Colon (tissue), 2 donors: ENCODE data around the gene PPP1R1B.

ENCODE experiments used
- FAIRE-seq: peaks from 2 replicates; lab custom pipeline; 2012; peaks lifted over from hg19 to GRCh38; lab: Jason Lieb, UNC
- donor health status: control.
- donor health status: control.

PPP1R1B gene

DNA sequence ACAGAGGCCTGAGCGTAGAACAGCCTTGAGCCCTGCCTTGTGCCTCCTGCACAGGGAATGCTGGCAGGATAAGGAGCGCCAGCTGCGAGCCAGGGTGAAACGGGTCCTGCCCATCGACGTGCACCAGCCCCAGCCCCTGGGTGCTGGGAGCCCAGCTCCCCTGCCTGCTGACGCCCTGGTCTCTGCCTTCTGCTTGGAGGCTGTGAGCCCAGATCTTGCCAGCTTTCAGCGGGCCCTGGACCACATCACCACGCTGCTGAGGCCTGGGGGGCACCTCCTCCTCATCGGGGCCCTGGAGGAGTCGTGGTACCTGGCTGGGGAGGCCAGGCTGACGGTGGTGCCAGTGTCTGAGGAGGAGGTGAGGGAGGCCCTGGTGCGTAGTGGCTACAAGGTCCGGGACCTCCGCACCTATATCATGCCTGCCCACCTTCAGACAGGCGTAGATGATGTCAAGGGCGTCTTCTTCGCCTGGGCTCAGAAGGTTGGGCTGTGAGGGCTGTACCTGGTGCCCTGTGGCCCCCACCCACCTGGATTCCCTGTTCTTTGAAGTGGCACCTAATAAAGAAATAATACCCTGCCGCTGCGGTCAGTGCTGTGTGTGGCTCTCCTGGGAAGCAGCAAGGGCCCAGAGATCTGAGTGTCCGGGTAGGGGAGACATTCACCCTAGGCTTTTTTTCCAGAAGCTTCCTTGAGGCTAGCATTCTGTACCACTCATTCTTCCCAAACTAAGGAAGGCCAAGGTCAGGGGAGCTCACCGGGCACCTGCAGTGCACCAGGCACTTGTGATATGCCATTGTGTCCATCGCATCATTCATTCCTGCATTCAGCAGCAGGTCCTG is 43.4 kb downstream of the PPP1R1B start:
- FAIRE-seq: no peak

DNA sequence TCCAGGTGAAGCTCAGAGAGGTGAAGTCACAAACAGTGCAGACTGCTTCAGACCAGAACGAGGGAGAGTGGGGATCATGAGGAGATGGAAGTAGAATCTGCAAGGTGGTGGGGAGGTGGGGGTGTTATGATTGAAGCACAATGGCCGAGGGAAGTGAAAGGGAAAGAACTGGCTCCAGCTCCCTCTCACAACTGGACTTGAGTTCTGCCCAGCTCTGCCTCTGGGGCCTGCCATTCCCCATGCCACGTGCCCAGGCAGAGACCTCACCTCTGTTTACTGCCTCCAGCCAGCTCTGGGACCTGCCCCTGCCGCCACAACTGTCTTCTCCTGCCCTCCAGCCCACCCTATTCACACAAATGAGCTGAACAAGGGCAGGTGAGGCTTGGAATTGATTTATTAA is 44.0 kb downstream of the PPP1R1B start:
- FAIRE-seq: no peak

DNA sequence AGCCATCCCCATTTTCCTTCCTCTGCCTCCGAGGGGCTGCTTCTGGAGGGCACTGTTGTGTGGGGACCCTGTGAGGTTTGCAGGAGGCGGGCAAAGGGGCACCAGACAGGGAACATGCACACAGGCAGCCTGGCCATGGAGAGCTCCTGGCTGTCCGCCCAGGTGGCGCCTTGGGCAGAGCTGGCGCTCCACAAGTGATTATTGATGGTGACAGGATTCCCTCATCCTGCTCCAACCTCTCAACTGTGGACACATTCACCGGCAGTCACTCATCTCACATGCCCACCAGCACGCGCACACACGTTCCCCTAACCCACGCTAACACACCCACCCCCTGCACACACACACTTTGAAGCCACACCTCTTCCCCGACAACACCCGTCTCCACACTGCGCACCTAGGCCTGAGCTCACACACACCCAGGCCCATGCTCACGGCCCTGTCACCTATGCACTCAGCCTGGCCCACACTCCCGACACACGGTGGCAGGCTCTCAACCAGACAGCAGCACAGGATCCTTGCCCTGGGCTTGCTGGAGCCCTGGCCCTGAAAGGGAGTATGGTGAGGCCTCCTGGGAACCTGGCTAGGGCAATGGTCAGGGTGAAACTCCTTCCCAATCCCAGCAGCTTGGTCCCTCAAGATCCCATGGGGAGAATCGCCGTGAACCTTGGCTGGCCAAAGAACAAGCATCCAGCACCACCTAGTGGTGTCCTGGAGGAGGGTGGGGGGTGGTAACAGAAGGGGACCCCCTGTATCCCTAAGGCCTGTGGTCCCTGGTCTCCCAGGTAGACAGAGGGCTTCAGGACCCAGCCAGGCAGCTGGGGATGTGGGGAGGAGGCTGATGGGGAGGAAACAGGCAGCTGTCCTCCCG is 45.1 kb downstream of the PPP1R1B start:
- no peak for FAIRE-seq

DNA sequence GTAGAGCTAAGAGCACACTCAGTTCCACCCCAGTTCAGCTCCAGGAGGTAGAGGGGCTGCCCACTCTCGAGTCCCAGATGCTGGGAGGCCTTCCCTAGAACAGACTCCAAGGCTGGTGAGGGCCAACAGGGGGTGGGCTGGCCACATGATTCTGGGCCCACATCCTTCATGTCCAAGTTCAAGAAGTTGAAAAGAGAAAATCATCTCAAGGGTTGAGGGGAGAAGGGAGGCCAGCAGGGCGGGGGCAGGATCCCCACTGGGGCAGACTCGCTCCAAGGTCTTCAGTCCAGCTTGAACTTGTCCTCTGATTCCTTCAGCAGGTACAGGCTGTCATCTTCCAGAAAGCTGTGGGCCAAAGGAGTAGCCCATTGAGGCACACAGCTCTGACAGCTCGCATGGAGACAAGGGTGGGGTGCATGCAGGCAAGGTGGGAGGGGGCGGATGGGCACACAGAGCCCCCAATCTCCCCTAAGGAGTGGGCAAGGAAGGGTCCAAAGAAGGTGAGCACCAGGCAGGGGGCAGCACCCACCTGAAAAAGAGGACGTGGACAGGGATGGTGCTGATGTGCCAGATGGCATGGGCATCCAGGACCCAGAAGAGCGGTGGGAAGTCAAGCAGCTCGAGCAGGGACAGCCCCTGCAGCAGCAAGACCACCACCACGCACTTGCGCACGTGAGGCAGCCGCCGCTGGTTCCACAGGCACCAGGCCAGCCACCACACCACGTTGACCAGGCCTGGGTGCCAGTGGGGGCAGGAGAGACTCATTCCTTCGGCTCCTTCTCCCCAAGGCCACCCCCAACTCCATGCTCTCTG is 46.0 kb downstream of the PPP1R1B start:
- no peak for FAIRE-seq

DNA sequence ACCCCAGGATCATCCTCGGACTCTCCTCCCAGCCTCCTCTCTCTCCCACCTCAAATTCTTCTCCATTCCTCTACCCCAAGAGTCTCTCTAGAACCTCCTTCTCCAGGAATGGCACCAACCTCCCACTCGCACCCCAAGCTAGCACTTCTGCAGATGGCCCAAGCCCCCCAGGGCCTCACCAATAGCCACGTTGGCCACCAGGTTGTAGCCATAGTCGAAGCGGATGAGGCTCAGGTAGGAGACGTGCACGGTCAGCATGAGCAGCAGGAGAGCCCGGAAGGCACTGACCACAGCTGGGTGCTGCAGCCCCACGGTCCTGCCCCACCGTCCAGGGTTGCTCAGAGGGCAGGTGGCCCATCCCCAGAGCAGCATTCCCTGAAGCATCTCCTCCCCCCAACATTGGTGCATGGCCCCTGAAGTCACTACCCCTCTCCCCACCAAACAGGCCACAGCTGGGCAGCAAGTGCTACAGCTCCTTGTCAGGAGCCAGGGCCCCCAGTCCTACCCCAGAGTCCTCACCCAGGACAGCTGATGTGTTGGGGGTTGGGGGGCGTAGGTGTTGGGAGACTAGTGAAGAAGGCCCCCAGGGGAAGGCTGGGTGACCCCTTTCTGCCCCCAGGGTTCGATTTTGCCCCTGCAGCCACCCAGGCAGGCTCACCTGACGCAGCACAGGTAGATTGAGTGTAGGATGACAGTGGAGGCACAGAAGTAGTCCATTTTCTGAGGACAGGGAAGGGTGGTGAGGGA is 46.8 kb downstream of the PPP1R1B start:
- FAIRE-seq: no peak

DNA sequence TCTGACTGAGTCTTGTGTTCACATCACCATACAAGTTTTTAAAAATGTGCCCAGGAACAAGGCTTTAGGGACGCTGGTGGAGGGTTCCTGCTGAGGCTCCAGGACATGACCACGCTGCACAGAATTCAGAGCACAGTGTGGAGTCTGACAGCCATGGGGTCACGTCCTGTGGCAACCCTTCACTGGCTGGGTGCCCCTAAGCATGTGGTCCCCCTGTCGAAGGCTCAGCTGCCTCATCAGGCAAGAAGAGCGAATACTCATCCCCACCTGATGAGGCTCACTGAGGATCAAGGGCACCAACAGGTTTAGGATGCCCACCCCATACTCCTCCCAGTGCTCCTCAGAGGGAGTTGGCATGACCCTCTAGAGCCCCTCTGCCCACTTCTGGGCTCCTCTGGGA is 47.4 kb downstream of the PPP1R1B start:
- FAIRE-seq: no peak

DNA sequence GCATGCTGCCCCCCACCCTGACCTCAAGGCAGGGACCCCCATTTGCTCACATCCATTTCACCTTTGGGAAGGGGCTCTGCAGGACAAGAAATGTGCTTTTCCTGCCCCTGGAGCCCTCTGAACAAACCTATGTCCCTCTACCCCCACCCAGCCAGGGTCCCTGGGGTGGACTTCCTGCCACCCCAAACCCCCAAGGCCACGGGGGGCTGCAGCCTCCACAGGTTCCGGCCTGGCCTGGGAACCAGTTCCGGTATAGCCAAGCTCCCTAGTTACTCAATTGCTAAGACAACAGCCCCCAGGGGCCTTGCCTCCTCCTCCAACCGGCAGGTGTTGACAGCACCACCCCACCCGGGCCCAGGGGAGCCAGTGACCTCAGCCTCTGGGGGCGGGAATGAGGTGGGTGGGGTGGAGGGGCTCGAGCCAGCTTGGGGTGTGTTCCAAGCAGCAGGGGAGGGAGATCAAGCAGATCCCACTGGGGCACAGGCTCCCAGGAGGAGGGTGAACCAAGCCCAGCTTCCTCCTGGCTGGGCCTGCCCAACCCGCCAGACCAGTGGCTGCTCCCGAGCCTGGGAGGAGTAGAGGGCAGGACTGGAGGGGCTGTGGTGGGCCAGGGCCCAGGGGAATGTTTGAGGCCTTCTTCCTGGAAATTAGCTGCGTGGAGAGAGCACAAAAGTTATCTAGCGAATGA is 48.1 kb downstream of the PPP1R1B start:
- no peak for FAIRE-seq

DNA sequence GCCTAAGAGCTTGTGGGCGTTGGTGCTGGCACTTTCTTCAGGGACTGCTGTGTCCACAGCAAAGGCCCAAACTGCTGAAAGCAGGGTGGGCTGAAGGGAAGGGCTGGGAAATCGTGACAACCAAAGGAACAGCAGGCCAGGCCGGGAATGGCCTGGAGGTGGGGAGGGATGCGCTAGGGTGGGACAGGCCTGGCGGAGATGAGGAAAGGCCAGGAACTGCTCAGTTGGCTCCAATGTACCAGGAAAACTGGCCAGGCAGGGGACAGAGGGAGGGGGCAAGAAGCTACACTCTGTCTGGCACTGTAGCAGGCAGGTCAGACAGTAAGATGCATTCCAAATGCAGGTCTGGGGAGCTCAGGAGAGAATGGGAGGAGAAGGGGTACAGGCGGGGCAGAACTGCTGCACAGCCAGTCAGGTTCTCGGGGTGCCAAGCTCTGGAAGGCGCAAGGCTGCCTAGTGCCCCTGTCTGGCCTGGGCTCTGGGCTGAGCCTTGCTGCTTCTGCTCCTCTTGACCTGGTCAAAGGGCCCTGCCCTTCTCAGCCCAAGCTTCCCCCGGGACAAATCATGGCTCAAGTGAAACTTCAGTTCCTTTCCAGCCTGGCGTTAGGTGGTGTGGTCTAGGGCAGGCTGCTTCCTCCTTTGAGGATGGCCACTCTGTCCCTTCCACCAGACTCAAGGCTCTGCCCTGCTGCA is 48.8 kb downstream of the PPP1R1B start:
- FAIRE-seq: no peak

DNA sequence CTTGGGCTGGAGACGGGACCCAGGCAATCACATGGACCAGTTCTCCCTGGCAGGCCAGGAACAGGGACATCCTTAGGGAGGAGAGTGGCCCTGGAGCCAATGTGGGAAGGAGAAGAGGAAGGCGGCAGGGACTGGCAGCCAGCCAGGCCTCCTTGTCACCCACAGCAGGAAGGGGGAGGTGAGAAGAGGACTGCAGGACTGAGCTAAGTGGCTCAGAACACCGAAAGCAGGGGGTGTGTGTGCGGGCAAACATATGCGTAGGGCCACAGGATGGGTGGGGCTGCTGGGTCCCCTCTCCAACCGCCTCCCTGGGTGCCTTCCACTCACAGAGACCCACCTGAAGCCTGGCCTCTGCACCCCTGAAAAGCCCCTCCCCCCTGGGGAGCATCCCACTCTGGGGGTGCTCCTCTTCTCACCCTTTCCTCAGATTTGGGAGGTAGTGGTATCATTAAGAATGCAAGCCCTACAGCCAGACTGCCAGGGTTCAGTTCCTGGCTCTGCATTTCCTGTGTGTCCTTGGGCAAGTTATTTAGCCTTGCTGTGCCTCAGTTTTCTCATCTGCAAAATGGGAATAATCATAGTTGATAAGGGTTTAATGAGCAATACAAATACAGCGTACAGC is 49.6 kb downstream of the PPP1R1B start:
- FAIRE-seq: no peak

DNA sequence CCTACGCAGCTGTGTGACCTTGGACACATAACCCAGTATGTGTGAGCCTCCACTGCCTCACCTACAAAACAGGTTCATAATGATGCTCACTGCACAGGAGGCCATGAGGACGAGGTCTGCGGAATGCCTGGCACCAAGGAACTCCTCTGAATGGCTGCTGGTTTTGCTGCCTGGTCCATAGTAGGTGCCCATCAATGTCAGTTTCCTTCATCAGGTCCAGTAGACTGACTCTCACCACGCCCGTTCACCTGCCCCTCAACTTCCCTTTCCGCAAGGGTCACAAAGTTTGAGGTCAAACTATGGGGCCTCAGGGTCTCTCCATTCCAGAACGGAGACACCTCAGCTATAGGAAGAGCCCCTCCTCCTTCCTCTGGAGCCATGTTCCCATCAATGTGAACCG is 50.3 kb downstream of the PPP1R1B start:
- FAIRE-seq: no peak

DNA sequence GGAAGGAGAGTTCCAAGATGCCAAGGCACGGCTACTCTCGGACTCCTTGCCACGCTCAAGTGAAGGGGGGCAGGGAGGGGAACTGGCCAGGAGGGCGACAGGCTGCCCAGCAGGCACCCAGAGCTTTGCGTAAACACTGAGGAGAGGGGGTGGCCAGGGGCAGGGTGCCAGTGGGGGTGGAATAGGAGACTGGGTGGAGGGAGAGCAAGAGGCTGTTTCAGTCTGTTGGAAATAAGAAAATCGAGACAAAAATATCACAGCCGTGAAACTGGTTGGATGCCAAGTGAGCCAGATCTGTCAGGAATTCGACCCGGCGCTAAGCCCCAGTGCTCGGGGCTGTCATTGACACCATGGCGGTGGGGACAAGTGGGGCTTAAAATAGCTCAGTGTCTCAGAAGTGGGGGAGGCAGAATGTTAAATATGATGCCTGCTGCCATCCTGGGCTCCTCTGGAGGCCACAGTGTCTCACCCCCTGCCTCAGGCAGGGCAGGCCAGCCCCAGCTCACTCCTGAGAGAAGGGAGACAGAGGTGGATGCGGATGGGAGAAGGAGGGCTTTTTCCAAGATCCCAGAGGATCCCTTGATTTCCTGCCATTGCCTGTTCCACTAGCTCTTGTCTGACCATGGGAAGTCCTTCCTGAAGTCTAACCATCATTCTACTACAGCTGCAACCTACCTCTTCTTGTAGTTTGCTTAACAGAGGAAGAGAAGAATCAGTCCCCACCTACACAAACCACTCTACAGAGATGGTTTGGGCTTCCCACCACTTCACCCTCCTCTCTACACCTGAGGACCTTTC is 51.0 kb downstream of the PPP1R1B start:
- no peak for FAIRE-seq

DNA sequence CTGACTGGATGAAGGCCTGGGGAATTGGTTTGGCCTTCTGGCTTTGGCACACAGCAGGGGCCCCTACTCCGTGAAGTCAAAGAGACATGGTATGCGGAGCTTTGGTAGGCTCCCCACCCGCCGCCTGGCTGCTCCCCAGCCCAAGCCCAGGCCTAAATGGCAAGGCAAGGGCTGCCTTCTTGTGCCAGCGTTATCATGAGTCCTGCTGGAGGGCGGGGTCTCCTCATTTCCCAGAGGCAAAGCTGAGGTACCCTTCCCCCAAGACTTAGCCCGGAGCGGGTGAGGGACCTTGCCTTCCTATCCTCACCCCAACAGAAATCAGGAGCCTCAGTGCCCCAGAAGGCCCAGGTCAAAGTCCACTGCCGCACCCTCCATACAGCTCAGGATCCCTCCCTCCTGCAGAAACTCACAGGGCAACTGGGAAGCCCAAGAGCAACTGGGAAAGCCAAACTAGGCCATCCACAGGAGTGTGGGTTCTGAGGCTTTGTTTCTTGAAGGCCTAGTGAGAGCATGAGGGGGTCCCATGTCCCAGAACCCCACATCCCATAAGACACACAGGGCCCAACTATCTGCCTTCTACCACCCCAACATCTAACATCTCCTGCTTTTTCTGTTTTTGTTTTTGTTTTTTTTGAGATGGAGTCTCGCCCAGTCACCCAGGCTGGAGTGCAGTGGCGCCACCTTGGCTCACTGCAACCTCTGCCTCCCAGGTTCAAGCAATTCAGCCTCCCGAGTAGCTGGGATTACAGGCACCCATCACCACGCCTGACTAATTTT is 51.8 kb downstream of the PPP1R1B start:
- no peak for FAIRE-seq

DNA sequence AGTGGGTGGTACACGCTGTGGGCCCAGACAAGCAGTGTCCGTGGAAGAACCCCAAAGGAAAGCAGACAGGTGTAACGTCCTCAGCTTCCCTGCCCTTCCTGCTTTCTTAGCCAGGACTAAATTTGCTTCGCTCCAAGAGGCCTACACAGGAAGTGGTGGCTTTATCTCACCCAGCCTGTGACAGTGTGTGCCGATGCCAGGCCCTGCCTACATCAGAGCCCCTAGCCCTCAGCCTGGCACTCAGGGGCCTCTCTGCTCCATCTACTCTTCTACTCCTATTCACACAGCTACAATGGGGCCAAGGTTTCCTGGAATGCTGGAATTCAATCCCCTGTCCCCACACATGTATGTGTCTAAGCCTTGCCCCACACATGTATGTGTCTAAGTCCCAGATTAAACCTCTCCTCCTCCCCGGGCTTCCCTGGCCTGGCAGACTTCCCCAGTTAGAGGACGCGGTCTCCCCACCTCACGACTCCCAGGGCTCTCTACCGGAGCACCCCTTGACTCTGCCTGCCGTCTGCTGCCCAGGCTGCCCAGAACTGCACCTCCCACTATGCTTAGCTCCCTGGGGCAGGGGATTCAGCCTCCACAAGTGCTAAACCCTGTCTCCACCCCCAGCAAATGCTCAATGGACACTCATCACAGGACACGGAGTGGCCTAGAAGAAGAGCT is 52.9 kb downstream of the PPP1R1B start:
- FAIRE-seq: no peak

DNA sequence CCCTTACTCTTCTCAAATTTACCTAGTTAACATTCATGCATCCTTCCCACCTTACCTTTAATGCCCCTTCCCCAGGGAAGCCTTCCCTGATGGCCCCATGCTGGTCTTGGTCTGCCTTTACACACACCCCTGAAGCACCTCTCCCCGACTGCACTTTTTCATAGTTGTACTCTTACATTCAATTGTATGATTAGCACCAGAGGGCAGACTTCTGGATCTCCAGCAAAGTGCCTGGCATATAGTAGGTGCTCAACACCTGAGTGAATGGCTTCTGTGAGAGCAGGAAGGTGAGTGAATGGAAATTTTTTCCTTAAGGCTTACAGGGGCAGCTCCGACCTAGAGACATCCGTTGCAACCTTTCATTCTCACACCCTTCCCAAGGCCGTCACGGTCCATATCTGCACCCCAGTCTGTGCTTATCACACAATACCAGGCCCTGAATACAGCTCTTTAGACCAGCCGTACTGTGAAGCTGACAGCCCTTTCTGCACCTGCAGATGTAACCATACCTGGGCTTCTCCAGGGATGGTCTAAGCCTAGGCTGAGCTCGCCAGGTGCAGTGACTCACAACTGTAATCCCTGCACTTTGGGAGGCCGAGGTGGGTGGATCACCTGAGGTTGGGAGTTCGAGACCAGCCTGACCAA is 56.7 kb downstream of the PPP1R1B start:
- FAIRE-seq: no peak

DNA sequence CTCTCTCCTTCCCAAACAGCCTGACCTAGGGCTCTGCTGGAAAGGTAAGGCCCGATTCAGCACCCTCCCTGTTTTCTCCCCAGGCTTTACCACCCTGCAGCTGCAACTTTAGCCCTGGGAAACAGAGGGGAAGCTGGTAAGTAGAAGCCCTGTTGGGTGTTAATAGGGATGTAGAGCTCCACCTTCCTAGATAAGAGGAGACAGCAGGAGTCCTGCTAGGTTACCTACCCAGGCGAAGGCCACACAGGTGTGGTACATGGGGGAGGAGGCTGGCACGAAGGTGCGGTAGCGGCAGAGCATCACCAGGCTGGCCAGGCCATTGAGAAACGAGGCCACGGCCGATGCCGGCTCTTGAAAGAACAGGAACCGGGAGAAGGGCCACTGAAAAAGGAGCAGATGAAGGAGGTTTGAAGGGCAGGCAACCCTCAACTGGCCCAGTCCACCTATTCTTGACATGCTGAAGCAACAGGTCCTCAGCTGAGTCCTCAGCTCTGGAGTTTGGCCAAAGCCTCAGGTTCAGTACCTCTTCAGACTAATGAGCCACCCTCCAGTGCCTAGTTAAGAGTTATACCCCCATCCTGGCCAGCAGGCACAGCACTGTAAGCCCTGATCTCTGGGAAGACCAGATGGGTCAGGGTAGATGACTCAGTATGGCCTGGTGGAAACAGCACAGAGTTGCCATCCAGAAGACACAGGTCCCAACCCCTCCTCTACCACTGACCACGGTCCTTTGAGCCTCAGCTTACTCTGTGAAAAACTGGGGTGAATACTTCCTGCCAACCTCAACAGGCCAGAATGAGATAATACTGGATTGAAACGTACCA is 57.8 kb downstream of the PPP1R1B start:
- no peak for FAIRE-seq
